BE2C (cell line): Measurements from ENCODE around the gene PLXNA3.
A peak's percentile ranks its signal among the peaks of the same experiment; 100 is the strongest.

Experiments used
- DNase-seq: peaks from one replicate; pipeline ENCODE4 v3.0.0-alpha.2; 2020
- H3K27me3 ChIP-seq: fragments of 250-450 bp; sonication (Bioruptor Pico); 2 replicates; pipeline ENCODE4 v1.5.1; 2020; ENCODE audit warnings: mild to moderate bottlenecking
- H3K36me3 ChIP-seq: fragments of 250-450 bp; sonication (Bioruptor Pico); 2 replicates; pipeline ENCODE4 v1.5.1; 2020; ENCODE audit warnings: mild to moderate bottlenecking
- H3K4me1 ChIP-seq: fragments of 250-450 bp; sonication (Bioruptor Pico); 2 replicates; pipeline ENCODE4 v1.5.1; 2020
- H3K4me3 ChIP-seq: 2 replicates; pipeline ENCODE4 v1.5.1; 2011; ENCODE audit warnings: low read depth, low read length
- H3K9me3 ChIP-seq: fragments of 250-450 bp; sonication (Bioruptor Pico); 2 replicates; pipeline ENCODE4 v1.5.1; 2020
- CTCF ChIP-seq: IDR thresholded peaks from 2 replicates; pipeline ENCODE4 v1.5.1; 2012; ENCODE audit warnings: mild to moderate bottlenecking, low read depth, low read length

The PLXNA3 gene

GRCh38 chrX:154512879-154513553 lies 54.9 kb downstream of the PLXNA3 start:
- TF ChIP-seq CTCF: no peak
- DNase-seq: no peak
- Histone ChIP-seq H3K36me3 (no peaks in the 10 kb centered on the region), H3K9me3 (no peaks in the 10 kb centered on the region), H3K27me3 (no peaks in the 10 kb centered on the region), H3K4me3 (no peak overlapping the region), H3K4me1 (no peaks in the 10 kb centered on the region)

GRCh38 chrX:154513716-154514115 lies 55.6 kb downstream of the PLXNA3 start:
- Histone ChIP-seq H3K27me3 (no peaks in the 10 kb centered on the region), H3K4me3 (no peak overlapping the region), H3K4me1 (no peaks in the 10 kb centered on the region), H3K36me3 (no peaks in the 10 kb centered on the region), H3K9me3 (no peaks in the 10 kb centered on the region)
- DNase-seq: no peak
- no peak for TF ChIP-seq CTCF

- Histone ChIP-seq H3K9me3 (no peaks in the 10 kb centered on the region), H3K27me3 (no peaks in the 10 kb centered on the region), H3K4me1 (no peaks in the 10 kb centered on the region), H3K4me3 (peak overlapping the region; percentile 65), H3K36me3 (no peaks in the 10 kb centered on the region)
- TF ChIP-seq CTCF: no peak
- DNase-seq: no peak
Observed at GRCh38 chrX:154515090-154515965, 57.2 kb downstream of the PLXNA3 start.

GRCh38 chrX:154515966-154516655 lies 58.0 kb downstream of the PLXNA3 start, which contains the start of gene FAM3A:
Gene FAM3A (minus strand): TSS chrX:154516232. CDS start chrX:154515772, 460 bp downstream.
- no peak for TF ChIP-seq CTCF
- Histone ChIP-seq H3K4me3 (peak within 1 kb of the TSS; percentile 65), H3K9me3 (no peaks in the 10 kb centered on the region), H3K27me3 (no peaks in the 10 kb centered on the region), H3K36me3 (no peaks in the 10 kb centered on the region), H3K4me1 (no peaks in the 10 kb centered on the region)
- peak; percentile 96 for DNase-seq

- Histone ChIP-seq H3K27me3 (no peaks in the 10 kb centered on the region), H3K4me1 (no peaks in the 10 kb centered on the region), H3K4me3 (peak overlapping the region; percentile 60), H3K9me3 (no peaks in the 10 kb centered on the region), H3K36me3 (no peaks in the 10 kb centered on the region)
- TF ChIP-seq CTCF: no peak
- no peak for DNase-seq
Observed at GRCh38 chrX:154516656-154517100, 58.6 kb downstream of the PLXNA3 start.
